ENCODE results near the gene TMEM250.

Gene TMEM250

DNA sequence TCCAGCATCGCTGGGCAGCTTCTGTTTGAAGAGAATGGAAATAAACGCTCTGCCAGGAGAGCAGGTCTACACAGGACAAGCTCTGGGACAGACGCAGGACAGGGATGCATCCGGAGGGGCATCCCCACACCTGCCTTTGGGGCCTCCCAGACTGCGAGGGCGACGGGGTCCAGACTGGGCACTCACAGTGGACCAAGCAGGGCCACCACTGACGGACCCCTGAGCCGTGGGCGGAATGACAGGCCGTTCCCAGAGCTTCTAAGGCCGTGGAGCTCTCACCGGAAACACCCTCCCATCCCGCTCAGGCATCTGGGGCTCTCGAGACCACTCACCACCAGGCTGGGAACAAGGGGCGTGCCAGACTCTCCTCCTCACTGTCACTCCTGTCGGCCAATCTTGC lies 10.5 kb upstream of the TMEM250 start:
- TF ChIP-seq, protein P1, sequence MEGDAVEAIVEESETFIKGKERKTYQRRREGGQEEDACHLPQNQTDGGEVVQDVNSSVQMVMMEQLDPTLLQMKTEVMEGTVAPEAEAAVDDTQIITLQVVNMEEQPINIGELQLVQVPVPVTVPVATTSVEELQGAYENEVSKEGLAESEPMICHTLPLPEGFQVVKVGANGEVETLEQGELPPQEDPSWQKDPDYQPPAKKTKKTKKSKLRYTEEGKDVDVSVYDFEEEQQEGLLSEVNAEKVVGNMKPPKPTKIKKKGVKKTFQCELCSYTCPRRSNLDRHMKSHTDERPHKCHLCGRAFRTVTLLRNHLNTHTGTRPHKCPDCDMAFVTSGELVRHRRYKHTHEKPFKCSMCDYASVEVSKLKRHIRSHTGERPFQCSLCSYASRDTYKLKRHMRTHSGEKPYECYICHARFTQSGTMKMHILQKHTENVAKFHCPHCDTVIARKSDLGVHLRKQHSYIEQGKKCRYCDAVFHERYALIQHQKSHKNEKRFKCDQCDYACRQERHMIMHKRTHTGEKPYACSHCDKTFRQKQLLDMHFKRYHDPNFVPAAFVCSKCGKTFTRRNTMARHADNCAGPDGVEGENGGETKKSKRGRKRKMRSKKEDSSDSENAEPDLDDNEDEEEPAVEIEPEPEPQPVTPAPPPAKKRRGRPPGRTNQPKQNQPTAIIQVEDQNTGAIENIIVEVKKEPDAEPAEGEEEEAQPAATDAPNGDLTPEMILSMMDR (IDR thresholded peaks at IDR 0.05; ENCODE audit: low read depth, low read length), result no peak
- H3K4me3 ChIP-seq (ENCODE audit: low read depth, low read length), result no peak overlapping the region

DNA sequence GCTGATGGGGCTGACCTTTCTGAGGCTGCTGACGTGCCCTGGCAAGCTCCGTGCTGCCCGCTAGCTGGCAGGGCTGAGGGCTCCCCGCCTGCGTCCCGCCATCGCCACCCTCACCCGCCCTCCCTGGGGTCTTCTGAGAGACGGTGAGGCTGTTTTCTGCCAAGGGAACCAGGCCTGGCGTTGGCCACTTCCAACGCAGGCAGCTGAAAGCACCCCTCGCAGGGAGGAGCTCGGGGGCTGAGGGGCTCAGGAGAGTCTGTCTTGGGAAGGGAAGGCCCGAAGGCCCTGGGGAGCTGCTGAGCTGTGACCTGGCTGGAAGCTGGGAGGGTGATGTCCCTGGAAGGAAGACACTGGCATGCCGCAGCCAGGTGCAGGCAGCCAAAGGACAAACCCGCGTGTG lies 9.8 kb upstream of the TMEM250 start:
- TF ChIP-seq, protein P1 (IDR thresholded peaks at IDR 0.05; ENCODE audit: low read depth, low read length), result no peak
- no peak overlapping the region for H3K4me3 ChIP-seq (ENCODE audit: low read depth, low read length)

DNA sequence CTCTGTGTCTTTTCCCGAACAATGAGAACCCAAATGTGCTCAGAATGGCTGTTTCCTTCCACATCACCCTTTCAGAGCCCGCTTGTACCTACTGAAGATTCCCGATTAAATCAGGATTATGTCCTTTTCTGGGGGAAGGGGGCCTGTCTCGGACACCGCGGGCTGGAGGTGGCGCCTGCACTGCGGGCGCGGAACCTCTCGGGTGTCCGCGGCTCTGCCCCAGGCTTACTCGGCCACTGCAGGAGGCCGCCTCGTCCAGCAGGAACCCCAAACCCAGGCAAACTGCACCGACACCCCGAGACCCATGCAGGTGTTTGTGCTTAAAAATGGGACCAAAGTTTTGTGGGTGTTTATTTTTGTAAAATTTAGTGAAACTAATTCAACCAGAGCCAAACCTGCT lies 8.6 kb upstream of the TMEM250 start:
- TF ChIP-seq, protein P1 (IDR thresholded peaks at IDR 0.05; ENCODE audit: low read depth, low read length), result no peak

DNA sequence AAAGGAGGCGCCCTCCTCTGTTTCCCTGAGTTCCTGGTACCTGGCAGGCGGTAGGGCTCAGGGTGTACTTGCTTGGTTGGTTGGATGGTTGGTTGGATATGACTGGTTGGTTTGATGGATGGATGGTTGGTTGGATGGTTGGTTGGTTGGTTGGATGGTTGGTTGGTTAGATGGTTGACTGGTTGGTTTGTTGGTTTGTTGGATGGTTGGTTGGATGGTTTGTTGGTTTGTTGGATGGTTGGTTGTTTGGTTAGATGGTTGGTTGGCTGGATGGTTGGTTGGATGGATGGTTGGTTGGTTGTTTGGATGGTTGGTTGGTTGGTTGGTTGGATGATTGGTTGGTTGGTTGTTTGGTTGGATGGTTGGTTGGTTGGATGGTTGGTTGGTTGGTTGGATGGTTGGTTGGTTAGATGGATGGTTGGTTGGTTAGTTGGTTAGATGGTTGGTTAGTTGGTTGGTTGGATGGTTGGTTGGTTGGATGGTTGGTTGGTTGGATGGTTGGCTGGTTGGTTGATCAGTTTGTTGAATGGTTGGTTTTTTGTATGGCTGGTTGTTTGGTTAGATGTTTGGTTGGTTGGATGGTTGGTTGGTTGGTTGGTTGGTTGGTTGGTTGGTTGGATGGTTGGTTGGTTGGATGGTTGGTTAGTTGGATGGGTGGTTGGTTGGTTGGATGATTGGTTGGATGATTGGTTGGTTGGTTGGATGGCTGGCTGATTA lies 6.5 kb upstream of the TMEM250 start:
- no peak overlapping the region for H3K4me3 ChIP-seq (ENCODE audit: low read depth, low read length)
- TF ChIP-seq, protein P1 (IDR thresholded peaks at IDR 0.05; ENCODE audit: low read depth, low read length), result no peak

More for the DNA sequence above, 8.6 kb upstream of the TMEM250 start:
- H3K4me3 ChIP-seq (ENCODE audit: low read depth, low read length), result no peak overlapping the region

DNA sequence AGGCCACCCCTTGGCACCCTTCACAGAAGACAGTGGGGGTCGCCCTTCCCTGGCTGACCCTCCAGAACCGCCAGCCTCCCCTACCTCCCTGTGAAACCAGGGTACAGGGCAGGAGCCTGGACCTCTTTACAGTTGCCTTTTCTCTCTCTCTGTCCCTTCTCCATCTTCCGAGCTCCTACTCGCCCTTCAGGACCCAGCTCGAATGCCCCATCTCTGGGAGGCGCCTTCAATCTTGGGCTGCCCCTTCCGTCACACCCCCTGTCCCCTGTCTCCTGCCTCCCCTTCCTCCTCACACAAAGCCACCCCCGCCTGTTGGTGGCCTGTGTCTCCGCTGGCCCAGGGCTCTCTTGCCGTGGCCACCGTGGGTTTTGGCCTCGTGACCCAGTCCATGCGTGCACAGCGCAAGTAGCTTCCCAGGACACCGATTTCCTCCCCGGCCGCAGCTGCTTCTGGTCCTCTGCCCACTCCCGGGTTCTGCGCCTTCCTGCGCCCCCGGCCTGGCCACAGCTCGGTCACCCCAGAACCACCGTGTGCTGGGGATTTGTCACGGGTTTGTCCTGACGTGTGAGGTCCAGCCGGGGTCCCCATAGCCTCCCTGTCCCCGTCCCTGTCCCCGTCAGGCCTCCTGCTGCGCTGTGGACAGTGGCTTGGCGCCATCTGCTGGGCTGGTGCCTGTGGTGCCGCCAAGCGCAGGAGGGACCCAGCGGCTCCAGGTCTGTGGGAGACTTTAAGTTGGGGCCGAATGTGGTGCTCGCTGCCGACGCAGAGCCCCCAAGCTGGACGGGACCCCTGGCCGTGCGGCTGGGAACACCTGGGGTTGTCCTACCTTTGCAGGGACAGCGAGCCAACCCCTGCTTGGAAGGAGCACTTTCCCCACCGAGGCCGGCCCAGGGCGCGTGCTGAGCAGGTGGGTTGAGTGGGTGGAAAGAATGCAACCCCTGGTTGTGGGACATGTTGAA lies 4.0 kb upstream of the TMEM250 start:
- no peak overlapping the region for H3K4me3 ChIP-seq (ENCODE audit: low read depth, low read length)
- TF ChIP-seq, protein P1 (IDR thresholded peaks at IDR 0.05; ENCODE audit: low read depth, low read length), result peak; percentile 96

DNA sequence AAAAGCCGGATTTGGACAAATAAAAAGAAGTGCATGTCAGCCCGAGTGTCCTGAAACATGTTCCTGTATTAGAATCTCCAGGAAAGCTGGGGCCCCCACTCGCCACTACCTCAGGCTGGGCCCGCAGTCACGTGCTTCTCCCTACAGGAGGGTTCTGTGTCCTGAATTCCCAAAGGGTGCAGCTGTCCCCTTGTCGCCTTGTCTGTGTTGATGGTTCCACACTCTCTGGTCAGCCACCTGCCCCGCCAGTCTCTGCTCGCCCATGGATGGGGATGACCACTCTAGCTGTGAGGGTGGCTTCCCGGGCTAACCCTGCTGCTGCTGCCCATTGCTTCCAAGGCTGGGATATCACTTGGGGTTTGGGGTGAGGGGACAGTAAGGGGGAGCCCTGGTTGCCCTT lies 3.1 kb upstream of the TMEM250 start:
- no peak overlapping the region for H3K4me3 ChIP-seq (ENCODE audit: low read depth, low read length)
- TF ChIP-seq, protein P1 (IDR thresholded peaks at IDR 0.05; ENCODE audit: low read depth, low read length), result no peak

DNA sequence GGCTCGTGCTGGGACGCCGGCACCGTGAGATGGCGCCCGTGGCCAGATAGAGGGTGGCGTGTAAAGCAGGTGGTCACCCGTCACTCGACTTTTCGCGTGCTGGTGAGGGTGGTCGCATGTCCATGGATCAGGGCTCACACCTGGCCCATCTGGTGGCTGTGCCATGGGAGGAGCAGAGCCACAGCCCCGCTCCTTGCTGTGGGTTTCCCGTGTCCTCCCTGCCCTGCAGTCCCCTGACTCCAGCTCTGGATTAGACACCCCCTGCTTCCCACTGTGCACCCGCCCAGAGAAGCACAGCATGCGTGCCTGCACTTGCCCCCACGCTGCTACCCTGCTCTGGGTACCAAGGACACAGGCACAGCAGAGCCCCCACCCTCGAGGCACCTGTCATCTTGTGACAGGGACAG lies 1.8 kb upstream of the TMEM250 start:
- H3K4me3 ChIP-seq (ENCODE audit: low read depth, low read length), result no peak overlapping the region
- TF ChIP-seq, protein P1 (IDR thresholded peaks at IDR 0.05; ENCODE audit: low read depth, low read length), result no peak
